Mesothelial cell of epicardium (in vitro differentiated cells): ENCODE measurements around the gene KATNAL1. TPM values are rescaled to one million over a fixed set of nuclear protein-coding genes. Genes with fewer than 3 reads are reported as not detected.

Experiments used
- DNase-seq, 2 experiments: peaks; one replicate each; pipeline ENCODE4 v3.0.0; 2021; ENCODE audit warnings: low spot score in 2 of 2; ENCODE audit not compliant: unreplicated experiment in 2 of 2
- H3K27ac Mint-ChIP-seq: 2 replicates; pipeline ENCODE4 v1.8.0; 2021; ENCODE audit warnings: mixed read lengths
- H3K27me3 Mint-ChIP-seq: 2 replicates; pipeline ENCODE4 v1.8.0; 2021; ENCODE audit warnings: low read depth, mixed read lengths
- H3K36me3 Mint-ChIP-seq: 2 replicates; pipeline ENCODE4 v1.8.0; 2021; ENCODE audit warnings: mixed read lengths
- H3K4me1 Mint-ChIP-seq: 2 replicates; pipeline ENCODE4 v1.8.0; 2021; ENCODE audit warnings: mixed read lengths
- H3K4me3 Mint-ChIP-seq: 2 replicates; pipeline ENCODE4 v1.8.0; 2021; ENCODE audit warnings: mild to moderate bottlenecking, moderate library complexity, mixed read lengths
- H3K9me3 Mint-ChIP-seq: 2 replicates; pipeline ENCODE4 v1.8.0; 2021; ENCODE audit warnings: mixed read lengths
- CTCF ChIP-seq: fragments of 200-600 bp; sonication (generic); IDR thresholded peaks from one replicate; pipeline ENCODE4 v1.5.0; 2021; ENCODE audit warnings: antibody characterized with exemption; ENCODE audit not compliant: unreplicated experiment
- total RNA-seq: library from RNA; stranded (reverse); gene quantifications from 3 replicates; pipeline ENCODE4 v1.2.1, GENCODE V29; 2021

KATNAL1 gene
- total RNA-seq, 1 donor from 2014 or later: 26.8 TPM

DNA sequence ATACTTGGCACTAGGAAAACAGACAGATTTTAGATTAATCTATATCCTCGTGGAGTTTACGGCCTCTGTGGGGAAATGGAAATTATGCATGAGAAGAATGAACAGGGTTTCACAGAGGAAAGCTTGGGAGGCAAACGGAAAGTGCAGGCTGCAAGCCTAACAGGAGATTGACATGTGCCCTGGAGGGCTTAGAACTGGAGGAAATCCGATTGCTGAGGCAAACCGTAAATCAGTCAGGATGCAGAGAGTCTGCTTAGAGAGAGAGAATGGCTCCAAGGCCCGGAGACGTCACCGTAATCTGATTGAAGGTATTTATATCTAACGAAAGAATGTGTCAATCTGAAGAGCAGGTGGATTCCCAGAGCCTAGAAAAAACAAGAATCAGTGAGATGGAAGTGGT is 143.2 kb downstream of the KATNAL1 start:
- Mint-ChIP-seq H3K4me3 (no peak overlapping the region), H3K27me3 (peaks cover 6% of the 10 kb centered on the region), H3K9me3 (peaks cover 3% of the 10 kb centered on the region), H3K36me3 (no peaks in the 10 kb centered on the region), H3K4me1 (peaks cover 6% of the 10 kb centered on the region), H3K27ac (no peak overlapping the region)
- no peak for TF ChIP-seq CTCF
- no peak for DNase-seq

- H3K27ac Mint-ChIP-seq: no peak overlapping the region
- H3K9me3 Mint-ChIP-seq: peaks cover 3% of the 10 kb centered on the region
- H3K36me3 Mint-ChIP-seq: no peaks in the 10 kb centered on the region
- no peak overlapping the region for H3K4me3 Mint-ChIP-seq
- H3K4me1 Mint-ChIP-seq: peaks cover 4% of the 10 kb centered on the region
- TF ChIP-seq CTCF: no peak
- H3K27me3 Mint-ChIP-seq: peaks cover 6% of the 10 kb centered on the region
- no peak for DNase-seq
These were observed 143.9 kb downstream of the KATNAL1 start for GRCh38 chr13:30163441-30163840.

DNA sequence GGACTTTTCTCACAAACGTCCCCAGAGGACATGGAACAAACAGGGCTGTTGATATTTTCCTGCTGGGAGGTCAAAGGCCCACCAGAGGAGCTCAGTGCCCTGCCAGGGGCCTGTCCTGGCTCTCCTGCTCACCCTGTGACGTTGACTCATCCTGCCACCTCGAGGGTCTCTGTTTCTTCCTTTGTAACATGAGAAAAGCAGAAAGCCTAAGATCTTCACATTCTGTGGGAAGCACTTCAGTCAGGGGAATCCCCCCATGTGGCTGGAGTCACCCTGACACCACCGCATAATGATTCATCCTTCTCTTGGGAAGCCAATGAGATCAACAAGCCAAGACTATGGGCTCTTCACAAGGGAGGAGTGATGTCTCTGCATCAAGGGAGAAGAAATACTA is 147.9 kb downstream of the KATNAL1 start:
- H3K4me1 Mint-ChIP-seq: peaks cover 4% of the 10 kb centered on the region
- H3K27ac Mint-ChIP-seq: no peak overlapping the region
- no peaks in the 10 kb centered on the region for H3K36me3 Mint-ChIP-seq
- peaks cover 11% of the 10 kb centered on the region for H3K27me3 Mint-ChIP-seq
- no peak for DNase-seq
- TF ChIP-seq CTCF: no peak
- H3K4me3 Mint-ChIP-seq: no peak overlapping the region
- peaks cover 3% of the 10 kb centered on the region for H3K9me3 Mint-ChIP-seq

GRCh38 chr13:30158774-30159445 is 148.4 kb downstream of the KATNAL1 start:
- Mint-ChIP-seq H3K36me3 (no peaks in the 10 kb centered on the region), H3K9me3 (peaks cover 3% of the 10 kb centered on the region), H3K27ac (no peak overlapping the region), H3K4me3 (no peak overlapping the region), H3K27me3 (peaks cover 16% of the 10 kb centered on the region), H3K4me1 (no peaks in the 10 kb centered on the region)
- no peak for DNase-seq
- no peak for TF ChIP-seq CTCF

DNA sequence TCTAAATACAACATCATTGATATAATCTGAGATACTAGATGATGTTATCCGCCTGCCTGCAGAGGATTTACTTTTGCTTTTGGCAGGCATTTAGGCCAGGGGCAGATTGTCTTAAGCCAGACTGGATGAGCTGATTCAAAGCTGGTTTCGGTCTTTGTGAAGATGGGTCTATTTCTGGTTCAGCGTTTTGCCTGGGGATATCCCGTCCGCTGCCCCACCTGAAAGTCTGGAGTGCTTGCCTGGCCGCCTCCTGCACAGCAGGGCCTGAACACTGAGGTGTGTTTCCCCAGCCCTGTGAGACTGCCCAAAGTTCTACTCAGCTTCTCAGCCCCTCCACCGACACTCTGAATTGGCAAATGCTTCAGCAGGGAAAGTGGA is 149.7 kb downstream of the KATNAL1 start:
- DNase-seq: no peak
- no peak for TF ChIP-seq CTCF

More for the DNA sequence above, 149.7 kb downstream of the KATNAL1 start:
- Mint-ChIP-seq H3K27me3 (peaks cover 15% of the 10 kb centered on the region), H3K27ac (no peak overlapping the region), H3K9me3 (peaks cover under 1% of the 10 kb centered on the region), H3K4me3 (no peak overlapping the region), H3K36me3 (no peaks in the 10 kb centered on the region), H3K4me1 (no peaks in the 10 kb centered on the region)
